ENCODE results near the gene HMGA1. TPM values are rescaled to one million over a fixed set of nuclear protein-coding genes. Genes with fewer than 3 reads are reported as not detected.

Gene HMGA1
- total and polyA plus RNA-seq, 10 of the 15 experiments (the other 5 are each of a cell fraction or from before 2014, with no cell fraction given): 13.4 to 885 (median 508) TPM

DNA sequence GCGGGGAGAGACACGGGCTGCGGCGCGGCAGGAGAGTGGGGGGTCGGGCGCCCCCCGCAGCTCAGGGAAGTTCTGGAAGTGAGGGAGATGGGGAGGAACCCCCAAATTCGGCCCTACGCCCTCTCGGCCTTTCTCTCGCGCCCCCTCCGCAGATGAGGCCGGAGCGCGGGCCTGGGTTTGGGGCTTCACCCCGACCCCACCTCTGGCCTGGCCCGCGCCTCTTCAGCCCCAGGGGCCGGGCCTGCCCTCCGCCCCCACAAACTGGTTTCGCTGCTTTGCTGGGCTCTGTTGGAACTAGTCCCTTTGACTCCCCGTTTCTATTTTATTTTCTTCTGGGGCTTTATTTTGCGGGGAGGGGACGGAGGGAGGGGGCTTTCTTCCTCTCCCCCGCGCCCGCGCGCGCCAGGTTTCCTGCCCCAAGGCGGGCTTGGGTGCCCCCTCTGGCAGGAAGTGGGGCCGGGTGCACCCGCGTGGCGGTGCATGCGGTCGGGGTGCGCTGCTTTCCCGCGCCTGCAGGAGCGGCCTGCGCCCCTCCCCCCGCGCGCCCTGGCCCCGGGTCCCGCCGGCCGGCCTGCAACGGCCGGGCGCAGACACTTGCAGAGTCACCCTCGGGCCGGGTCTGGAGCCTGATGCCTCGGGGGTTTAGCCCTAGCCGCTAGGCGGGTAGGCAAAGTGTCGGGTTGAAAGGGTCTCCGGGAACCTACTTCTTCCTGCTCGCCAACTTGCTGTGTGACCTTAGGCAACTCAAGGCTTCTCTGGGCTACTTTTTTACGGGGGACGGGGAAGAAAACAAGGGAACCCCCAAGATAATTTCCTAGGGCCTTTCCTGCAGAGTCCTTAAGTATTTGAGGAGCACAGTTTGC lies 1.3 kb downstream of the HMGA1 start (continued):
- TF ChIP-seq ZBTB11 (CRISPR knock-in tag; IDR thresholded peaks at IDR 0.05) (no peak), CREM (IDR thresholded peaks at IDR 0.05; ENCODE audit: low read depth) (no peak), EED (IDR thresholded peaks at IDR 0.05; ENCODE audit: low read depth) (no peak; the same call in 1 of the 2 replicates), CHD1 (IDR thresholded peaks at IDR 0.05; ENCODE audit: low read depth, low read length) (peak; percentile 65; the same call in 1 of the 2 replicates), POLR2AphosphoS2 (IDR thresholded peaks at IDR 0.05; ENCODE audit: low read depth, low read length) (no peak), CBX5 (IDR thresholded peaks at IDR 0.05; ENCODE audit: low read depth) (no peak), PRDM15 (CRISPR knock-in tag; IDR thresholded peaks at IDR 0.05) (no peak), KAT2A (conservative IDR thresholded peaks at IDR 0.05; ENCODE audit: control insufficient read depth, low read depth, low read length) (no peak), BHLHE40 (IDR thresholded peaks at IDR 0.05; ENCODE audit: borderline replicate concordance in 1 of 2, low read depth in 2 of 2, low read length in 1 of 2) (peak; percentile 24 to 73; a peak in 2 of 4 replicates), SUZ12 (IDR thresholded peaks at IDR 0.05; ENCODE audit: unreplicated experiment) (no peak), ESRRA (IDR thresholded peaks at IDR 0.05; ENCODE audit: low read length) (no peak), IKZF2 (IDR thresholded peaks at IDR 0.05) (no peak), NBN (IDR thresholded peaks at IDR 0.05) (no peak), SPI1 (IDR thresholded peaks at IDR 0.05; ENCODE audit: borderline replicate concordance, insufficient read depth, low read depth, low read length) (no peak), MTA3 (IDR thresholded peaks at IDR 0.05; ENCODE audit: borderline replicate concordance, low read length) (no peak), POU2F2 (IDR thresholded peaks at IDR 0.05; ENCODE audit: borderline replicate concordance, low read depth, low read length) (no peak)
- TF ChIP-seq, protein P1, sequence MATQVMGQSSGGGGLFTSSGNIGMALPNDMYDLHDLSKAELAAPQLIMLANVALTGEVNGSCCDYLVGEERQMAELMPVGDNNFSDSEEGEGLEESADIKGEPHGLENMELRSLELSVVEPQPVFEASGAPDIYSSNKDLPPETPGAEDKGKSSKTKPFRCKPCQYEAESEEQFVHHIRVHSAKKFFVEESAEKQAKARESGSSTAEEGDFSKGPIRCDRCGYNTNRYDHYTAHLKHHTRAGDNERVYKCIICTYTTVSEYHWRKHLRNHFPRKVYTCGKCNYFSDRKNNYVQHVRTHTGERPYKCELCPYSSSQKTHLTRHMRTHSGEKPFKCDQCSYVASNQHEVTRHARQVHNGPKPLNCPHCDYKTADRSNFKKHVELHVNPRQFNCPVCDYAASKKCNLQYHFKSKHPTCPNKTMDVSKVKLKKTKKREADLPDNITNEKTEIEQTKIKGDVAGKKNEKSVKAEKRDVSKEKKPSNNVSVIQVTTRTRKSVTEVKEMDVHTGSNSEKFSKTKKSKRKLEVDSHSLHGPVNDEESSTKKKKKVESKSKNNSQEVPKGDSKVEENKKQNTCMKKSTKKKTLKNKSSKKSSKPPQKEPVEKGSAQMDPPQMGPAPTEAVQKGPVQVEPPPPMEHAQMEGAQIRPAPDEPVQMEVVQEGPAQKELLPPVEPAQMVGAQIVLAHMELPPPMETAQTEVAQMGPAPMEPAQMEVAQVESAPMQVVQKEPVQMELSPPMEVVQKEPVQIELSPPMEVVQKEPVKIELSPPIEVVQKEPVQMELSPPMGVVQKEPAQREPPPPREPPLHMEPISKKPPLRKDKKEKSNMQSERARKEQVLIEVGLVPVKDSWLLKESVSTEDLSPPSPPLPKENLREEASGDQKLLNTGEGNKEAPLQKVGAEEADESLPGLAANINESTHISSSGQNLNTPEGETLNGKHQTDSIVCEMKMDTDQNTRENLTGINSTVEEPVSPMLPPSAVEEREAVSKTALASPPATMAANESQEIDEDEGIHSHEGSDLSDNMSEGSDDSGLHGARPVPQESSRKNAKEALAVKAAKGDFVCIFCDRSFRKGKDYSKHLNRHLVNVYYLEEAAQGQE (IDR thresholded peaks at IDR 0.05; ENCODE audit: low read depth, low read length): no peak

Measured in GM12878 (cell line).